ENCODE data around the gene ATAD3A.
"Not testable (repeated sequence)": the region's sequence is repeated elsewhere in the genome, so short reads cannot be mapped to it uniquely, and the experiment has no call there.

The ATAD3A gene

GRCh38 chr1:1511533-1512285 is at the start of gene ATAD3A:
Gene ATAD3A (plus strand): TSS chr1:1512162. CDS start chr1:1512269, 107 bp downstream.
- DNase-seq = peak; percentile 98

- no peak for DNase-seq
Measured at GRCh38 chr1:1462318-1462966, 49.5 kb upstream of the ATAD3A start.

GRCh38 chr1:1463312-1463711 is 48.6 kb upstream of the ATAD3A start:
- no peak for DNase-seq

- not testable (repeated sequence) for DNase-seq
Measured at GRCh38 chr1:1468196-1468985, 43.6 kb upstream of the ATAD3A start.

GRCh38 chr1:1470626-1471388 is 41.2 kb upstream of the ATAD3A start:
- DNase-seq = no peak

GRCh38 chr1:1471389-1472052 is 40.4 kb upstream of the ATAD3A start, which contains the start of gene ATAD3B:
Gene ATAD3B (plus strand): TSS chr1:1471765. CDS start chr1:1471885, 120 bp downstream.
- DNase-seq = peak; percentile 94

GRCh38 chr1:1472053-1472876 is 39.7 kb upstream of the ATAD3A start:
- DNase-seq = not testable (repeated sequence)

- DNase-seq = not testable (repeated sequence)
Measured at GRCh38 chr1:1476011-1476410, 36.0 kb upstream of the ATAD3A start.

- no peak for DNase-seq
Measured at GRCh38 chr1:1477206-1477605, 34.8 kb upstream of the ATAD3A start.

- no peak for DNase-seq
Measured at GRCh38 chr1:1479547-1480487, 32.1 kb upstream of the ATAD3A start.

- DNase-seq = not testable (repeated sequence)
Measured at GRCh38 chr1:1480488-1480867, 31.5 kb upstream of the ATAD3A start.

- DNase-seq = not testable (repeated sequence)
Measured at GRCh38 chr1:1481811-1482210, 30.2 kb upstream of the ATAD3A start.

GRCh38 chr1:1482856-1483255 is 29.1 kb upstream of the ATAD3A start:
- DNase-seq = no peak

- no peak for DNase-seq
Measured at GRCh38 chr1:1483714-1484113, 28.2 kb upstream of the ATAD3A start.

GRCh38 chr1:1484976-1485750 is 26.8 kb upstream of the ATAD3A start:
- not testable (repeated sequence) for DNase-seq

GRCh38 chr1:1485755-1486317 is 26.1 kb upstream of the ATAD3A start:
- DNase-seq = not testable (repeated sequence)

- no peak for DNase-seq
Measured at GRCh38 chr1:1487701-1488100, 24.3 kb upstream of the ATAD3A start.

- DNase-seq = no peak
Measured at GRCh38 chr1:1489231-1489630, 22.7 kb upstream of the ATAD3A start.

GRCh38 chr1:1489861-1490260 is 22.1 kb upstream of the ATAD3A start:
- DNase-seq = no peak
